CD4-positive, CD25-positive, alpha-beta regulatory T cell (primary cell): ENCODE results near the gene UPB1. TPM values are rescaled to one million over a fixed set of nuclear protein-coding genes. Genes with fewer than 3 reads are reported as not detected.

Experiments
- ATAC-seq, 2 donors: fragments of 150-1000 bp; cut with Tn5 transposase; one replicate each; pipeline ENCODE4 v1.10.0; 2021; ENCODE audit warnings: low read depth in 2 of 2, moderate number of reproducible peaks in 2 of 2, moderate library complexity in 1 of 2
- DNase-seq, 3 donors: peaks; one replicate each; pipeline versions ENCODE4 v3.0.0 to v3.0.0-alpha.2; 2012 to 2022; ENCODE audit warnings: mixed read lengths in 1 of 3
- H3K27ac ChIP-seq: one replicate; pipeline ENCODE4 v1.7.0; 2013; ENCODE audit warnings: mild to moderate bottlenecking, low read length; ENCODE audit not compliant: insufficient read depth, poor library complexity, severe bottlenecking
- H3K27me3 ChIP-seq: one replicate; pipeline ENCODE4 v1.7.0; 2013; ENCODE audit warnings: low read length; ENCODE audit not compliant: control insufficient read depth, insufficient read depth
- H3K36me3 ChIP-seq: one replicate; pipeline ENCODE4 v1.7.0; 2013; ENCODE audit warnings: mild to moderate bottlenecking, low read length, moderate library complexity; ENCODE audit not compliant: control insufficient read depth, insufficient read depth
- H3K4me1 ChIP-seq: 2 replicates; pipeline ENCODE4 v1.7.0; 2013; ENCODE audit warnings: mild to moderate bottlenecking, low read length; ENCODE audit not compliant: insufficient read depth, control insufficient read depth, poor library complexity, severe bottlenecking
- H3K4me3 ChIP-seq: one replicate; pipeline ENCODE4 v1.7.0; 2013; ENCODE audit warnings: low read depth, mild to moderate bottlenecking, low read length, moderate library complexity
- H3K9me3 ChIP-seq, 2 experiments: 1 replicate in 1 of 2; 2 replicates in 1 of 2; pipeline ENCODE4 v1.7.0; 2013; ENCODE audit warnings: low read length in 2 of 2, mild to moderate bottlenecking in 1 of 2, moderate library complexity in 1 of 2; ENCODE audit not compliant: control insufficient read depth in 2 of 2
- H3K27ac Mint-ChIP-seq, 3 donors: one replicate each; pipeline ENCODE4 v1.8.0; 2020 to 2022; ENCODE audit warnings: mild to moderate bottlenecking in 3 of 3, mixed read lengths in 3 of 3, moderate library complexity in 2 of 3
- H3K27me3 Mint-ChIP-seq: one replicate; pipeline ENCODE4 v1.8.0; 2022; ENCODE audit warnings: mild to moderate bottlenecking, mixed read lengths
- H3K36me3 Mint-ChIP-seq: one replicate; pipeline ENCODE4 v1.8.0; 2020; ENCODE audit warnings: mixed read lengths
- H3K4me1 Mint-ChIP-seq, 4 donors: one replicate each; pipeline ENCODE4 v1.8.0; 2020 to 2022; ENCODE audit warnings: mixed read lengths in 4 of 4, mild to moderate bottlenecking in 1 of 4
- H3K4me3 Mint-ChIP-seq, 4 donors: one replicate each; pipeline ENCODE4 v1.8.0; 2020 to 2022; ENCODE audit warnings: mild to moderate bottlenecking in 4 of 4, mixed read lengths in 4 of 4, moderate library complexity in 3 of 4
- H3K9me3 Mint-ChIP-seq, 7 donors: one replicate each; pipeline ENCODE4 v1.8.0; 2020 to 2022; ENCODE audit warnings: mixed read lengths in 7 of 7, mild to moderate bottlenecking in 3 of 7, moderate library complexity in 2 of 7
- polyA plus RNA-seq, 4 donors: library from polyadenylated mRNA; unstranded; fragments of 300-500 nt; fragmentation: Illumina TruSeq; gene quantifications; one replicate each; pipeline ENCODE4 v1.2.3, GENCODE V29; 2021
- total RNA-seq: library from RNA; stranded (reverse); gene quantifications from one replicate; pipeline ENCODE4 v1.2.3, GENCODE V29; 2022

UPB1 gene
- total and polyA plus RNA-seq, 5 donors from 2014 or later: 3.8 TPM; not detected in 4

- Histone ChIP-seq H3K4me3 (no peak overlapping the region), H3K4me1 (no peaks in the 10 kb centered on the region), H3K27ac (no peak overlapping the region), H3K36me3 (no peaks in the 10 kb centered on the region), H3K27me3 (no peaks in the 10 kb centered on the region), H3K9me3 (no peaks in the 10 kb centered on the region)
- H3K27ac Mint-ChIP-seq: no peak overlapping the region
- peaks cover 0 to 1% (median 0%) of the 10 kb centered on the region in 7 donors for H3K9me3 Mint-ChIP-seq
- peaks cover 21% of the 10 kb centered on the region for H3K27me3 Mint-ChIP-seq
- no peak for DNase-seq
- no peak overlapping the region for H3K4me3 Mint-ChIP-seq
- ATAC-seq: no peak
- no peaks in the 10 kb centered on the region for H3K4me1 Mint-ChIP-seq
- H3K36me3 Mint-ChIP-seq: no peaks in the 10 kb centered on the region
Observed at GRCh38 chr22:24494167-24494527, 985 bp upstream of the UPB1 start.

- Mint-ChIP-seq H3K36me3 (no peaks in the 10 kb centered on the region), H3K9me3 (peaks cover 0 to 1% (median 0%) of the 10 kb centered on the region in 7 donors), H3K27ac (no peak overlapping the region), H3K27me3 (peaks cover 21% of the 10 kb centered on the region), H3K4me1 (no peaks in the 10 kb centered on the region), H3K4me3 (no peak overlapping the region)
- no peak for ATAC-seq
- H3K4me1 ChIP-seq: no peaks in the 10 kb centered on the region
- no peak for DNase-seq
- no peak overlapping the region for H3K27ac ChIP-seq
- no peak overlapping the region for H3K4me3 ChIP-seq
- no peaks in the 10 kb centered on the region for H3K27me3 ChIP-seq
- no peaks in the 10 kb centered on the region for H3K9me3 ChIP-seq
- no peaks in the 10 kb centered on the region for H3K36me3 ChIP-seq
Observed at GRCh38 chr22:24495365-24495675, 188 bp downstream of the UPB1 start.

GRCh38 chr22:24496234-24496633, 1.1 kb downstream of the UPB1 start:
- H3K4me1 ChIP-seq: no peaks in the 10 kb centered on the region
- no peaks in the 10 kb centered on the region for H3K36me3 Mint-ChIP-seq

GRCh38 chr22:24496661-24497060, 1.5 kb downstream of the UPB1 start:
- Mint-ChIP-seq H3K4me3 (peak overlapping the region in 1 of 4 donors; percentile 24), H3K27ac (no peak overlapping the region), H3K4me1 (no peaks in the 10 kb centered on the region), H3K9me3 (no peaks in the 10 kb centered on the region), H3K27me3 (peaks cover 17% of the 10 kb centered on the region), H3K36me3 (no peaks in the 10 kb centered on the region)
- no peaks in the 10 kb centered on the region for H3K9me3 ChIP-seq
- DNase-seq (no peak), ATAC-seq (no peak)
- H3K27me3 ChIP-seq: no peaks in the 10 kb centered on the region
- no peaks in the 10 kb centered on the region for H3K4me1 ChIP-seq
- no peak overlapping the region for H3K27ac ChIP-seq
- H3K36me3 ChIP-seq: no peaks in the 10 kb centered on the region
- no peak overlapping the region for H3K4me3 ChIP-seq

More at GRCh38 chr22:24496234-24496633, 1.1 kb downstream of the UPB1 start:
- H3K27ac Mint-ChIP-seq: no peak overlapping the region
- peaks cover 20% of the 10 kb centered on the region for H3K27me3 Mint-ChIP-seq
- Histone ChIP-seq H3K4me3 (no peak overlapping the region), H3K27ac (no peak overlapping the region), H3K9me3 (no peaks in the 10 kb centered on the region), H3K36me3 (no peaks in the 10 kb centered on the region), H3K27me3 (no peaks in the 10 kb centered on the region)
- no peaks in the 10 kb centered on the region for H3K4me1 Mint-ChIP-seq
- no peak for DNase-seq
- ATAC-seq: no peak
- no peaks in the 10 kb centered on the region for H3K9me3 Mint-ChIP-seq
- no peak overlapping the region for H3K4me3 Mint-ChIP-seq

DNA sequence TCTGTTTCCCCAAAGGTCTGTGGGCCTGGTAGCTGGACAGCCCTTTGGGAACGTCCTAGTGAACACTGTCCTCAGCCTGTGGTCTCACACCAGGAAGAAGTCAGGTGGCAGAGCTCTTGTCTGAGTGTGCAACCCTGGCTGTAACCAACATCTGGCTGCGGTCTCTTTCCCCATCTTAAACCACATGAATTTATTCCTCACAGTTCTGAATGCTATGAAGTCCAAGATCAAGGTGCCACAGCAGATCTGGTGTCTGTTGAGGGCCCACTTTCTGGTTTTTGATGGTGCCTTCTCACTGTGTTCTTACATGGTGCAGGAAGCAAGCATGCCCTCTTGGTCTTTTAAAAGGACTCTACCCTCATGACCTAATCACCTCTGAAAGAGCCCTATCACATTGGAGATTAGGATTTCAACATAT, 2.7 kb downstream of the UPB1 start:
- H3K36me3 Mint-ChIP-seq: no peaks in the 10 kb centered on the region
- DNase-seq (no peak), ATAC-seq (no peak)
- peaks cover 17% of the 10 kb centered on the region for H3K27me3 Mint-ChIP-seq
- Histone ChIP-seq H3K9me3 (no peaks in the 10 kb centered on the region), H3K36me3 (no peaks in the 10 kb centered on the region), H3K27me3 (no peaks in the 10 kb centered on the region), H3K4me1 (no peaks in the 10 kb centered on the region), H3K4me3 (no peak overlapping the region), H3K27ac (no peak overlapping the region)
- H3K4me1 Mint-ChIP-seq: no peaks in the 10 kb centered on the region
- peak overlapping the region in 1 of 3 donors; percentile 81 for H3K27ac Mint-ChIP-seq
- H3K9me3 Mint-ChIP-seq: no peaks in the 10 kb centered on the region
- no peak overlapping the region for H3K4me3 Mint-ChIP-seq

- Mint-ChIP-seq H3K27me3 (peaks cover 16% of the 10 kb centered on the region), H3K4me1 (peaks cover 0 to 2% (median 0%) of the 10 kb centered on the region in 4 donors), H3K36me3 (no peaks in the 10 kb centered on the region), H3K9me3 (no peaks in the 10 kb centered on the region), H3K4me3 (no peak overlapping the region), H3K27ac (no peak overlapping the region)
- no peaks in the 10 kb centered on the region for H3K4me1 ChIP-seq
- no peaks in the 10 kb centered on the region for H3K36me3 ChIP-seq
- H3K4me3 ChIP-seq: no peak overlapping the region
- H3K27me3 ChIP-seq: no peaks in the 10 kb centered on the region
- H3K27ac ChIP-seq: no peak overlapping the region
- DNase-seq (no peak), ATAC-seq (no peak)
- no peaks in the 10 kb centered on the region for H3K9me3 ChIP-seq
Observed at GRCh38 chr22:24498824-24499223, 3.7 kb downstream of the UPB1 start.

GRCh38 chr22:24499706-24500276, 4.7 kb downstream of the UPB1 start:
- H3K4me1 ChIP-seq: no peaks in the 10 kb centered on the region
- H3K4me1 Mint-ChIP-seq: peaks cover 0 to 2% (median 0%) of the 10 kb centered on the region in 4 donors
- peak overlapping the region in 1 of 3 donors; percentile 47 for H3K27ac Mint-ChIP-seq
- no peak overlapping the region for H3K27ac ChIP-seq
- no peak for DNase-seq
- H3K4me3 Mint-ChIP-seq: no peak overlapping the region
- peaks cover 13% of the 10 kb centered on the region for H3K27me3 Mint-ChIP-seq
- H3K9me3 ChIP-seq: no peaks in the 10 kb centered on the region
- ATAC-seq: no peak
- H3K36me3 ChIP-seq: no peaks in the 10 kb centered on the region
- no peaks in the 10 kb centered on the region for H3K9me3 Mint-ChIP-seq
- no peaks in the 10 kb centered on the region for H3K36me3 Mint-ChIP-seq
- H3K27me3 ChIP-seq: no peaks in the 10 kb centered on the region
- no peak overlapping the region for H3K4me3 ChIP-seq

- Mint-ChIP-seq H3K9me3 (no peaks in the 10 kb centered on the region), H3K4me1 (peaks cover 0 to 2% (median 0%) of the 10 kb centered on the region in 4 donors), H3K27me3 (peaks cover 13% of the 10 kb centered on the region), H3K4me3 (no peak overlapping the region), H3K27ac (no peak overlapping the region), H3K36me3 (no peaks in the 10 kb centered on the region)
- no peaks in the 10 kb centered on the region for H3K27me3 ChIP-seq
- no peak overlapping the region for H3K27ac ChIP-seq
- DNase-seq: no peak
- no peaks in the 10 kb centered on the region for H3K36me3 ChIP-seq
- no peak for ATAC-seq
- no peaks in the 10 kb centered on the region for H3K9me3 ChIP-seq
- no peaks in the 10 kb centered on the region for H3K4me1 ChIP-seq
- H3K4me3 ChIP-seq: no peak overlapping the region
Observed at GRCh38 chr22:24500277-24500820, 5.2 kb downstream of the UPB1 start.
